Fibroblast of mammary gland (primary cell): ENCODE data around the gene MAP3K6.

Experiments used
- DNase-seq: peaks from one replicate; pipeline ENCODE4 v3.0.0-alpha.2; 2010; ENCODE audit warnings: low read depth
- H3K4me3 ChIP-seq: 2 replicates; pipeline ENCODE4 v1.5.1; 2011; ENCODE audit warnings: low read depth, mild to moderate bottlenecking, low read length, moderate library complexity; ENCODE audit not compliant: control insufficient read depth
- TF ChIP-seq, protein P1 (sequence below): conservative IDR thresholded peaks from 2 replicates; pipeline ENCODE4 v1.5.1; 2011; ENCODE audit warnings: low read depth, low read length, inconsistent platforms; ENCODE audit not compliant: control insufficient read depth, insufficient read depth

MAP3K6 gene

DNA sequence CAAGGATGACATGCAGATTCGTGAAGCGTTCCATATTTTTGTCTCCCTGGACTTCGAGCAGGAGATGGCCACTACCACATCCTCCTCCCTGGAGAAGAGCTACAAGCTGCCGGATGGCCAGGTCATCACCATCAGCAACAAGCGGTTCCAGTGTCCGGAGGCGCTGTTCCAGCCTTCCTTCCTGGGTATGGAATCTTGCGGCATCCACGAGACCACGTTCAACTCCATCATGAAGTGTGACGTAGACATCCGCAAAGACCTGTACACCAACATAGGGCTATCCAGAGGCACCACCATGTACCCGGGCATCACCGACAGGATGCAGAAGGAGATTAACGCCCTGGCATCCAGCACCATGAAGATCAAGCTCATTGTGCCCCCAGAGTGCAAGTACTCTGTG lies 41.5 kb downstream of the MAP3K6 start:
- TF ChIP-seq, protein P1, sequence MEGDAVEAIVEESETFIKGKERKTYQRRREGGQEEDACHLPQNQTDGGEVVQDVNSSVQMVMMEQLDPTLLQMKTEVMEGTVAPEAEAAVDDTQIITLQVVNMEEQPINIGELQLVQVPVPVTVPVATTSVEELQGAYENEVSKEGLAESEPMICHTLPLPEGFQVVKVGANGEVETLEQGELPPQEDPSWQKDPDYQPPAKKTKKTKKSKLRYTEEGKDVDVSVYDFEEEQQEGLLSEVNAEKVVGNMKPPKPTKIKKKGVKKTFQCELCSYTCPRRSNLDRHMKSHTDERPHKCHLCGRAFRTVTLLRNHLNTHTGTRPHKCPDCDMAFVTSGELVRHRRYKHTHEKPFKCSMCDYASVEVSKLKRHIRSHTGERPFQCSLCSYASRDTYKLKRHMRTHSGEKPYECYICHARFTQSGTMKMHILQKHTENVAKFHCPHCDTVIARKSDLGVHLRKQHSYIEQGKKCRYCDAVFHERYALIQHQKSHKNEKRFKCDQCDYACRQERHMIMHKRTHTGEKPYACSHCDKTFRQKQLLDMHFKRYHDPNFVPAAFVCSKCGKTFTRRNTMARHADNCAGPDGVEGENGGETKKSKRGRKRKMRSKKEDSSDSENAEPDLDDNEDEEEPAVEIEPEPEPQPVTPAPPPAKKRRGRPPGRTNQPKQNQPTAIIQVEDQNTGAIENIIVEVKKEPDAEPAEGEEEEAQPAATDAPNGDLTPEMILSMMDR = no peak
- no peak overlapping the region for H3K4me3 ChIP-seq
- no peak for DNase-seq

- DNase-seq = no peak
- TF ChIP-seq, protein P1 = no peak
Measured at GRCh38 chr1:27322569-27323240, 44.1 kb downstream of the MAP3K6 start.

DNA sequence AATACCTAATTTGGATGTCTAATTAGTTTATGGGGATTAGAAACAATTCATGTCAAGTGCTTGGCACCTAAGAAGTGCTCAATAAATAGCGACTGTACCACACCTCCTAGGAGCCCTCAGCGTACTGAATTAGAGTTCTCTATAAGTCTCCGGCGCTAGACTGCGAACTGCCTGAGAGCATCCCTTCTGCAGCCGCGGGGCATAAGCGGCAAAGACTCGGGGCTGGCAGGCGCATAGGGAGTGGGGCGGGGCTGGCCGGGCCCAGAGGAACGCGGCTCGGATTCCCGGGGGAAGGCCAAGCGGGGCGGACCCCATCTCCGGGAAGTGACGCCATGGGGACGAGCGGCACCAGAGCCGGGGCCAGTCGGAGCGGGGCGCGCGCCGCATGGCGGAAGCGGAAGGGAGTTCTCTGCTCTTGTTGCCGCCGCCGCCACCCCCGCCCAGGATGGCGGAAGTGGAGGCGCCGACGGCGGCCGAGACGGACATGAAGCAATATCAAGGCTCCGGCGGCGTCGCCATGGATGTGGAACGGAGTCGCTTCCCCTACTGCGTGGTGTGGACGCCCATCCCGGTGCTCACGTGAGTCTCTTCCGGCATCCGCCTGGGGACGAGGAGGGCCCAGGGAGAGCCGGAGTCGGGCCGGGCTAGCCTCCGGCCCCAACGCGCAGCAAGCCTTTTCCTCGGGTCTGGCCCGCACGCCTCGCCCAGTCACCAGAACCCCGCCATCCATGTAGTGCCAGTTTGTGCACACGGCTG lies 44.8 kb downstream of the MAP3K6 start, which contains the start of gene TMEM222:
Gene TMEM222, plus strand, starts transcription at position 351 of the 756 bp plus-strand sequence. Its CDS starts 35 bp downstream, at position 386.
- TF ChIP-seq, protein P1 = no peak
- peak; percentile 95 for DNase-seq
- H3K4me3 ChIP-seq = peak within 1 kb of the TSS; percentile 99

More at GRCh38 chr1:27322569-27323240, 44.1 kb downstream of the MAP3K6 start:
- peak overlapping the region; percentile 99 for H3K4me3 ChIP-seq

DNA sequence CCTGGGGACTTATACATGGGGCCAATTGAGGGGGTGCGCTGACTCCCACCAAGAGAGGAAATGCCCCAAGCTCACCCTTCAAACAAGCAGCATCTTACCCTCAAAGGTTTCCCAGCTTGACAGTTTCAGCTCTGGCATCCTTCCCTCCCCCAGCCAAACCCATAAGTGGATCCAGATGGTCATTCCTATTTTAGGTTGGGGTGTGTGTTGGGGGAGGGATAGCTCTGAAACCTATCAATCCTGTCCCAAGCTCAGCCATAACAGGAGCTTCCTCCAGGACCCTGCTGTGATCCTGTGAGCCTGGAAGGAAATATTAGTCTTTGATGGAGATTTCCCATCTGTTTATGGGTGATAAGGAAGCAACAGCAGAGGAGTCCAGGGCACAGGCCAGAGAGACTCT lies 48.2 kb downstream of the MAP3K6 start:
- peak; percentile 64 for DNase-seq
- no peak overlapping the region for H3K4me3 ChIP-seq
- TF ChIP-seq, protein P1 = no peak

DNA sequence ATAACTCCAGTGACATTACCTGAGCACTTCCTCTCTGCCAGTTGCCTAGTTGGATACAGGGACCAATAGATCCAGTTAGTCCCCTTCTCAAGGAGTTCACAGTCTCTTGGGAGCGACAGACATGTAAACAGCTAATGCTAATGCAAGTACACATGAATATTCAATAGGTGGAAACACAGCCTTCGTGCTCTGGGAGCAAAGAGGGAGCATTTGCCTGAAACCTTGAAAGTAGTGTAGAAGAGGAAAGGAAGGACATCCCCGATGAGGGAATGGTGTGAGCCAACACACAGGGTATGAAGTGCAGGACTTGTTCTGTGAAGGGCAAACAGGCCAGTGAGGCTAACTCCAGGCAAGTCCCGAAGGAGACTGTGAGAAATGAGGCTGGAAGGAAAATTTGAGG lies 48.6 kb downstream of the MAP3K6 start:
- no peak for DNase-seq
- TF ChIP-seq, protein P1 = no peak
- no peak overlapping the region for H3K4me3 ChIP-seq

GRCh38 chr1:27316860-27317259 lies 49.9 kb downstream of the MAP3K6 start:
- TF ChIP-seq, protein P1 = no peak
- no peak overlapping the region for H3K4me3 ChIP-seq
- DNase-seq = no peak
